Activated CD4-positive, alpha-beta T cell treated with anti-CD3 and anti-CD28 coated beads, Interleukin-2, amount 50 U/mL, for 16 hours (primary cell): Measurements from ENCODE around the gene STIP1.

Source experiments
- DNase-seq: peaks from one replicate; pipeline ENCODE4 v3.0.0-alpha.2; 2020

STIP1 gene

GRCh38 chr11:64203421-64204079, 17.6 kb downstream of the STIP1 start:
- no peak for DNase-seq

GRCh38 chr11:64204080-64204440, 18.1 kb downstream of the STIP1 start:
- no peak for DNase-seq

- peak; percentile 74 for DNase-seq
These were observed 18.6 kb downstream of the STIP1 start for GRCh38 chr11:64204464-64204989.

GRCh38 chr11:64206457-64207255, 20.7 kb downstream of the STIP1 start, which contains the start of gene FERMT3:
FERMT3 (plus strand) TSS chr11:64206721; CDS start chr11:64207365, 644 bp downstream.
- DNase-seq, result peak; percentile 88

GRCh38 chr11:64207256-64208085, 21.5 kb downstream of the STIP1 start:
- peak; percentile 87 for DNase-seq

GRCh38 chr11:64208086-64208795, 22.3 kb downstream of the STIP1 start:
- no peak for DNase-seq

GRCh38 chr11:64208796-64209562, 23.0 kb downstream of the STIP1 start:
- no peak for DNase-seq

GRCh38 chr11:64209563-64209843, 23.5 kb downstream of the STIP1 start:
- DNase-seq, result no peak

- DNase-seq, result no peak
These were observed 24.5 kb downstream of the STIP1 start for GRCh38 chr11:64210301-64211020.

- DNase-seq, result no peak
These were observed 25.4 kb downstream of the STIP1 start for GRCh38 chr11:64211181-64211872.

GRCh38 chr11:64216879-64217278, 30.9 kb downstream of the STIP1 start:
- DNase-seq, result no peak

GRCh38 chr11:64218628-64219353, 32.8 kb downstream of the STIP1 start:
- no peak for DNase-seq

GRCh38 chr11:64219354-64219684, 33.3 kb downstream of the STIP1 start:
- no peak for DNase-seq

GRCh38 chr11:64219755-64220154, 33.8 kb downstream of the STIP1 start:
- DNase-seq, result no peak

- no peak for DNase-seq
These were observed 34.3 kb downstream of the STIP1 start for GRCh38 chr11:64220271-64220670.

- DNase-seq, result no peak
These were observed 34.8 kb downstream of the STIP1 start for GRCh38 chr11:64220798-64221197.

- no peak for DNase-seq
These were observed 36.7 kb downstream of the STIP1 start for GRCh38 chr11:64222651-64223000.

- DNase-seq, result no peak
These were observed 37.2 kb downstream of the STIP1 start for GRCh38 chr11:64223001-64223651.

GRCh38 chr11:64224151-64224890, 38.4 kb downstream of the STIP1 start:
- no peak for DNase-seq
